NB4 (cell line): ENCODE measurements around the gene CCDC28B.
A peak's percentile ranks its signal among the peaks of the same experiment; 100 is the strongest.

Source experiments
- DNase-seq: peaks from one replicate; pipeline ENCODE4 v3.0.0; 2010; ENCODE audit warnings: low read depth
- H3K4me3 ChIP-seq: one replicate; pipeline ENCODE4 v1.5.1; 2011; ENCODE audit warnings: mild to moderate bottlenecking, low read depth, low read length, moderate library complexity
- MYC ChIP-seq: IDR thresholded peaks from 2 replicates; pipeline ENCODE4 v1.6.1; 2011; ENCODE audit warnings: low read depth, low read length
- POLR2A ChIP-seq: IDR thresholded peaks from 2 replicates; pipeline ENCODE4 v1.6.1; 2011; ENCODE audit warnings: mild to moderate bottlenecking; ENCODE audit not compliant: insufficient read length; ENCODE audit errors: extremely low read depth
- TF ChIP-seq, protein P1 (sequence below): IDR thresholded peaks from 2 replicates; pipeline ENCODE4 v1.6.1; 2011; ENCODE audit warnings: low read depth, low read length
- TF ChIP-seq, protein P2 (sequence below): IDR thresholded peaks from one replicate; pipeline ENCODE4 v1.5.1; 2012; ENCODE audit warnings: low read depth, low read length

The CCDC28B gene

DNA sequence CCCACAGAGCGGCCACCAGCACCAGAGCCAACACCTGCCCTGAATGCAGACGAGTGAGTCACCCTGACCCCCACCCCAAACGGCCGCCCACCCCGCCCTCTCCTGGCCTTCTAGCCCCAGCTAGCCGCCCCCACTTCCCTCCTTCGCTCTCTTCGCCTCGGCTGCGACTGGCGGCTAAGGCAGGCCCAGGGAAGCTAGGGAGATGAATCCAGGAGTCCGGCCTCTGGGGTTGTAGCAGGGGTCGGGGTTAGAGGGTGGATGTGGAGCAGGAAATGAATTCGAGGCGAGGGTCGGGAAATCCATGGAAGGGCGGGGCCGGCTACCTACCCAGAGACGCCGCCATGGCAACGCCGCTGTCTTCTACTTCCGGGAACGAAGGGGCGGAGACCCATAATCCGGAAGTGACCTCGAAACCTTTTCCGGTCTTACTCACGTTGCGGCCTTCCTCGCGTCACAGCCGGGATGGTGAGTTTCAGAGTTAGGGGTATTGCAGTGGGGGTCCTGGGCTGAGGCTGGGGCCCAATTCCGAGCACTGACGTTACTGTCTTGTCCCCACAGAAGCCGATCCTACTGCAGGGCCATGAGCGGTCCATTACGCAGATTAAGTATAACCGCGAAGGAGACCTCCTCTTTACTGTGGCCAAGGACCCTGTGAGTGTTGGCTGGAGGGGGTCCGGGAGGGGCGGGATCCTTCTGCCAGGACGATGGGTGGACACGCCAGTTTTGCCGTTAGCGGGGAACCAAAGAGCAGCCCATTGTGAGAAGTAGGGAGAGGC lies 21.8 kb downstream of the CCDC28B start, which contains the start of the genes EIF3I and TMEM234:
EIF3I (plus strand) TSS at position 428 of the 776 bp plus-strand sequence; CDS start at position 463, 35 bp downstream.
TMEM234 (minus strand) TSS at position 374 of the 776 bp plus-strand sequence; CDS start at position 343, 31 bp downstream.
- peak; percentile 77 for TF ChIP-seq POLR2A
- TF ChIP-seq, protein P1, sequence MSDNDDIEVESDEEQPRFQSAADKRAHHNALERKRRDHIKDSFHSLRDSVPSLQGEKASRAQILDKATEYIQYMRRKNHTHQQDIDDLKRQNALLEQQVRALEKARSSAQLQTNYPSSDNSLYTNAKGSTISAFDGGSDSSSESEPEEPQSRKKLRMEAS, result peak; percentile 74
- TF ChIP-seq, protein P2, sequence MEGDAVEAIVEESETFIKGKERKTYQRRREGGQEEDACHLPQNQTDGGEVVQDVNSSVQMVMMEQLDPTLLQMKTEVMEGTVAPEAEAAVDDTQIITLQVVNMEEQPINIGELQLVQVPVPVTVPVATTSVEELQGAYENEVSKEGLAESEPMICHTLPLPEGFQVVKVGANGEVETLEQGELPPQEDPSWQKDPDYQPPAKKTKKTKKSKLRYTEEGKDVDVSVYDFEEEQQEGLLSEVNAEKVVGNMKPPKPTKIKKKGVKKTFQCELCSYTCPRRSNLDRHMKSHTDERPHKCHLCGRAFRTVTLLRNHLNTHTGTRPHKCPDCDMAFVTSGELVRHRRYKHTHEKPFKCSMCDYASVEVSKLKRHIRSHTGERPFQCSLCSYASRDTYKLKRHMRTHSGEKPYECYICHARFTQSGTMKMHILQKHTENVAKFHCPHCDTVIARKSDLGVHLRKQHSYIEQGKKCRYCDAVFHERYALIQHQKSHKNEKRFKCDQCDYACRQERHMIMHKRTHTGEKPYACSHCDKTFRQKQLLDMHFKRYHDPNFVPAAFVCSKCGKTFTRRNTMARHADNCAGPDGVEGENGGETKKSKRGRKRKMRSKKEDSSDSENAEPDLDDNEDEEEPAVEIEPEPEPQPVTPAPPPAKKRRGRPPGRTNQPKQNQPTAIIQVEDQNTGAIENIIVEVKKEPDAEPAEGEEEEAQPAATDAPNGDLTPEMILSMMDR, result no peak
- peak; percentile 86 for TF ChIP-seq MYC
- DNase-seq, result peak; percentile 91
- H3K4me3 ChIP-seq, result peak within 1 kb of the TSS; percentile 95

DNA sequence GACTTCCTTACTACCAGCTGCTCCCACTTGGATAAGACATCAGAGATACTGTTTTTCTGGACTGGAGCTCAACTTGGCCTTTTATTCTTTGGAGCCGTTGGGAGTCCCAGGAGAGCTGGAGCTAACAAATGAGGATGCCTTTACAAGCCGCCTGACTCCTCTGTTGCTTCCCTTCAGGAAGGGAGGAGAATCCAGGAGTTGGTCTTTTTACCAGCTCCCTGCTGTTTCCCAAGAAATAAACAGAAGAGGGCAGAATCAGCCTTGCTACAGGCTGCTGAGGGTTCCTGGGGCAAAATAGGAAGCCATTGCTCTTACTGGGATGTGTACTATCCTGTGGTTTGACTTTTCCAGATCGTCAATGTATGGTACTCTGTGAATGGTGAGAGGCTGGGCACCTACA lies 23.3 kb downstream of the CCDC28B start:
- no peak for DNase-seq
- no peak for TF ChIP-seq MYC
- TF ChIP-seq, protein P2, result no peak
- no peak for TF ChIP-seq POLR2A
- TF ChIP-seq, protein P1, result no peak
- H3K4me3 ChIP-seq, result peak overlapping the region; percentile 3

DNA sequence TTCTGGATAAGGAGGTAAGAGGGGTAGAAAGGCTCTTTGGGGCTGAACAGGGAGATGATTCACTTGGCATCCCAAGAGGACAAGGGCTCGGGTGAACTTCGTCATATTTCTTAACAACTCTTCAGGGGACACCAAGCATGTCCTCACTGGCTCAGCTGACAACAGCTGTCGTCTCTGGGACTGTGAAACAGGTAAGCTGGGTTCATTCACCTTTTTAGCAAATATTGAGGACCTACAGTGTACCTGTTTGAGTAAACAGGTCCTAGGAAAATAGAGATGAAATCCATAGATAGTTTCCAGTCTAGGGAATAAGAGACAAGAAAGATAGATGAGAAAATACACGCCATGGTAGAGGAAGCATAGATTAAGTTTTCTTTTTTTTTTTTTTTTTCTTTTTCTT lies 23.9 kb downstream of the CCDC28B start:
- TF ChIP-seq POLR2A, result no peak
- TF ChIP-seq, protein P2, result no peak
- no peak for TF ChIP-seq MYC
- H3K4me3 ChIP-seq, result no peak overlapping the region

DNA sequence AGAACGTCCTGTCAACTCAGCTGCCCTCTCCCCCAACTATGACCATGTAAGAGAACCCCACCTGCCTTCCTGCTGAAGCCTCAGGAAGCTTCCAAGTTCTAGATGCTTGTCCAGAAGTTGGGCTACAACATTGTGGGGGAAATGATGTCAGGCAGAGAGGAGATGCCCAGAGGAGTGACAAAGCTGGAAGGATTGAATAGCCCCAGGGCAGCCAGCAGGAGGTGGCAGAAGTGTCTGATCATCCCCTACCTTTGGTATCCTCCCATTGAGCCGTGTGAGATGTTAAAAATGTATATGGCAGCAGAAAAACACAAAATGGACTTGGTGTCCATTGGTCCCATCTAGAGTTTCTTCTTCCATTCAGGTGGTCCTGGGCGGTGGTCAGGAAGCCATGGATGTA lies 28.4 kb downstream of the CCDC28B start:
- no peak overlapping the region for H3K4me3 ChIP-seq
- no peak for TF ChIP-seq MYC
- TF ChIP-seq, protein P2, result no peak
- no peak for TF ChIP-seq POLR2A
- TF ChIP-seq, protein P1, result no peak
- DNase-seq, result no peak

More for the DNA sequence above, 23.9 kb downstream of the CCDC28B start:
- no peak for DNase-seq

DNA sequence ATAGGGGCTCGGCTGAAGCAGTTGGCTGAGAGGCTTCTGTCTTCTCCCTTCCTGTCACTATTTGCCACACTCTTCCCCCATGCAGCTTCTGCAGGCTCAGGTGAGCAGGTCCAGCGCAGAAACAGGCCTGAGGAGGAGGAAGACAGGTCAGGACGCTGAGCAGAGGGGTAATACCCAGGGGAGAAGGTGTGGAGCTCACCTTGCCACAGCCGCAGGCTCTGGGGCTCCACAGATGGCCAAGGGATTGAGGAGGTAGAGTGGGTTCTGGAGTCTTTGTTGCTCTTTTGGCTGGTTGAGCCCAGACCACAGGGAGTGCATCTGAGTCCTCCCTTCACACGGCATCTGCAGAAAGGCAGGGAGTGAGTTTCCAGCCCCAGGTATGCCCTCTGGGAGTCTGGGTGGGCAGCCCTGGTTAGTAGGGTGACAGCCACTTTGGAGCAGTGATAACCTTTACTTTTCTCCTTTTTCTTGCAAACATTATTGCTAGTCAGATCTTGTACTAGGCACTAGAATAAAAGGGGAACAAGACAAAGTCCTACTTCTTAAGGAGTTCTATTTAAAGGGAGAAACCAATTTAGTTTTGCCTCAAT lies 31.5 kb downstream of the CCDC28B start:
- no peak for DNase-seq
- no peak for TF ChIP-seq MYC
- TF ChIP-seq, protein P1, result no peak
- no peak for TF ChIP-seq POLR2A
- TF ChIP-seq, protein P2, result no peak
- H3K4me3 ChIP-seq, result no peak overlapping the region
